ENCODE results near the gene PAN3.
"Not testable (repeated sequence)": the region's sequence is repeated elsewhere in the genome, so short reads cannot be mapped to it uniquely, and the experiment has no call there.

The PAN3 gene

GRCh38 chr13:28138756-28139470, 568 bp downstream of the PAN3 start:
- DNase-seq (ENCODE audit: low read depth in 2 of 2): peak; percentile 79 to 89

- no peak for DNase-seq (ENCODE audit: low read depth in 2 of 2)
Measured at GRCh38 chr13:28140433-28141125, 2.2 kb downstream of the PAN3 start.

GRCh38 chr13:28141542-28141941, 3.2 kb downstream of the PAN3 start:
- DNase-seq (ENCODE audit: low read depth in 2 of 2): not testable (repeated sequence)

- no peak for DNase-seq (ENCODE audit: low read depth in 2 of 2)
Measured at GRCh38 chr13:28145049-28145448, 6.7 kb downstream of the PAN3 start.

DNA sequence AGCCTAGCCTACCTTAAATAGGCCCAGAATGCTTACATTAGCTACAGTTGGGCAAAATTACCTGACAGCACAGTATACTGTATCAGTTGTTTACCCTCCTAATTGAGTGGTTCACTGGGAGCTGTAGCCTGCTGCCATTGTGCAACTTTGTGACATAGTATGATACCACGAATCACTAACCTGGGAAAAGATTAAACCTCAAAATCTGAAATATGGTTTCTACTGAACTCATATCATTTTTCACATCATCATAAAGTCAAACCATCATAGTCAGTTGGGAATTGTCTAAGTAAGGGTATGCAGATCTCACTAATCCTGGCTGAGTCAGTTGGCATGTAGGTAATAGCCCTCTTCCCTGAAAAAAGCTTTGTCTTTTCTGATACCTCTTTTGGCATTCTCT, 9.2 kb downstream of the PAN3 start:
- no peak for DNase-seq (ENCODE audit: low read depth in 2 of 2)

- no peak for DNase-seq (ENCODE audit: low read depth in 2 of 2)
Measured at GRCh38 chr13:28159057-28159456, 20.7 kb downstream of the PAN3 start.

GRCh38 chr13:28161370-28161769, 23.0 kb downstream of the PAN3 start:
- no peak for DNase-seq (ENCODE audit: low read depth in 2 of 2)

- no peak for DNase-seq (ENCODE audit: low read depth in 2 of 2)
Measured at GRCh38 chr13:28163587-28163986, 25.2 kb downstream of the PAN3 start.

GRCh38 chr13:28166257-28166656, 27.9 kb downstream of the PAN3 start:
- DNase-seq (ENCODE audit: low read depth in 2 of 2): no peak

- DNase-seq (ENCODE audit: low read depth in 2 of 2): no peak
Measured at GRCh38 chr13:28171266-28171665, 32.9 kb downstream of the PAN3 start.

GRCh38 chr13:28172947-28173346, 34.6 kb downstream of the PAN3 start:
- DNase-seq (ENCODE audit: low read depth in 2 of 2): no peak

- DNase-seq (ENCODE audit: low read depth in 2 of 2): no peak
Measured at GRCh38 chr13:28173793-28174192, 35.4 kb downstream of the PAN3 start.

GRCh38 chr13:28177327-28177726, 39.0 kb downstream of the PAN3 start:
- DNase-seq (ENCODE audit: low read depth in 2 of 2): no peak

- no peak for DNase-seq (ENCODE audit: low read depth in 2 of 2)
Measured at GRCh38 chr13:28177877-28178276, 39.5 kb downstream of the PAN3 start.

DNA sequence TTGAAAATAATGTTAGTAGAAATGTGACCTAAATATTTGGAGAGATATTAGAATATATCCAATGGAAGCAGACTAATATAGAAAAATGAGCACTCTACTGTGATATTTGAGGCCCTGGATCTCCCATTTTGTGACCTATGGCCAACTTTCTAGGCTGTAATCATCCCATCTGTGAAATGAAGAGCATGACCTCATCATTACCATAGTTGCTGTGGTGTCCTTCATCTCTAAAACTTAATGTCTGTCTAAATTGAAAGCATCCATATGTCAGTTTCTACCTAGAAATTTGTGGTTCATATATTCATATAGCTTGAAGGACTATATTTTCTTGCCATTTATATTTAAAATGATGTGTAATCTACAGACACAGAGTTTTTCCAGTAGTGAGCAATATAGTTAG, 41.6 kb downstream of the PAN3 start:
- DNase-seq (ENCODE audit: low read depth in 2 of 2): no peak

DNA sequence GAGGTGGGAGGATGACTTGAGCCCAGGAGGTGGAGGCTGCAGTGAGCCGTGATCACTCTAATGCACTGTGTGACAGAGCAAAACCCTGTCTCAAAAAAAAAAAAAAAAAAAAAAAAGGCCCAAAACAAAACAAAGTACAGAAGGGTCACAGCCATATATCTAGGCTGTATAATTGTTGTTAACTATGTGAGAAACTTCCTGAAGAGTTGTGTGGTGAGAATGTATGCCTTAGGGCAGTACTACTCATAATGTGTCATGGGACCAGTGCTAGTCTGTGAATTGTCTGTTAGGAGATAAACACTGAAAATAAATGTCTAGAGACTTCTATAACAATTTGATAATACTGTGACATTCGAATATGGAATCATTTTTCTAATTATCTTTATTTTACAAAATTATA, 43.1 kb downstream of the PAN3 start:
- no peak for DNase-seq (ENCODE audit: low read depth in 2 of 2)

DNA sequence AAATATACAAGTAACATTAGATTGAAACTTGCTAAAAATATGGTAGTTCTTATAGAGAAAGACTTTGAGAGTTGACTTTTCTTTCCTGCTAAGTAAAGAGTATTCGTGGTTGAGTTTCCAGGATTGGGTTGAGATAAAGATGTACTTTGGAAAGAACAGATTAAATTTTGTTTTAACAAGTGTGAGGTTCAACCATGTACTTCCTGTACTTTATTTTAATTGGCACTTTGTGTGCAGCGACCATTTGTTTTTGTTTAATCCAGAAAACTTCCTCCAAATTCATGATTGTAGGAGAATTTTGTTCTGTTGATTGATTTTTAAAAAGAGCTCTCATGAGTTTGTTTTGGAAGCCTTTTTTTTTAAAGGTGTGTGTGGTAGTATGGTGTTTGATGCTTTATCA, 46.9 kb downstream of the PAN3 start:
- DNase-seq (ENCODE audit: low read depth in 2 of 2): no peak

DNA sequence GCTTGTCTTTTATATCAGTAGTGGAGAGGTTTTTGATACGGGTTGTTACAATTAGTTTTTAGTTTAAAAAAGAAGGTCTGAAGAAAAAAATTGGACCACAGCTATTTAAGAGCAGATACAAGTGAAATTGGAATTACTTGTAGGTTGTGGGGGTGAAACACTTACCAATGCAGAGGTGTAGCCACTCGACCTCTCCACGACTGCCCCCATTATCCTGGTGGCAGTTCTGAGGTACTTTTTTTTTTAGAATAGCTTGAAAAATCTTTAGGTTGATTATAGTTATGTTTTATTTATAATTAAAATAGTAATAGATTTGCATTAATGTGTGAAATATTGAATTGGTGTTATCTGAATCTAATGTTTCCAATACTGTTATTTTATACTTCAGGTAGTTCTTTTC, 60.7 kb downstream of the PAN3 start:
- DNase-seq (ENCODE audit: low read depth in 2 of 2): no peak

DNA sequence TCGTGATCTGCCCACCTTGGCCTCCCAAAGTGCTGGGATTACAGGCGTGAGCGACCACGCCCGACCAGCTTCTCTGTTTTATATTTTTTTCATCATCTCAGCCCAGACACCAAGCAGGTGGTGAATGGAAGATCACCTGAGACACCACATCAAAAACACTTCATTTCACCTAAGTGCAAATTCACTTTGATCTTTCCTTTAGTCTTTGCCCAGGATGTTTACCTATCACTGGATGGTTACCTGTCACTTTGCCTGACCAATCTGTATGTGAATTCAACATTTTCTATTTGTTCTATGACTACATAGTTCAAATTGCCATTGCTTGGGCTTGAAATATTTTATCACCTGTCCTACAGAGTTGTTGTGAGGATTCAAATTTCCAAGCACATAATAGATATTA, 65.7 kb downstream of the PAN3 start:
- DNase-seq (ENCODE audit: low read depth in 2 of 2): no peak

GRCh38 chr13:28204690-28205443, 66.5 kb downstream of the PAN3 start:
- peak; percentile 13 to 53 for DNase-seq (ENCODE audit: low read depth in 2 of 2)

GRCh38 chr13:28218679-28219078, 80.3 kb downstream of the PAN3 start:
- DNase-seq (ENCODE audit: low read depth in 2 of 2): no peak

- DNase-seq (ENCODE audit: low read depth in 2 of 2): no peak
Measured at GRCh38 chr13:28219408-28220099, 81.2 kb downstream of the PAN3 start.
